ENCODE measurements around the gene TIMM23.

- TF ChIP-seq, protein P1, sequence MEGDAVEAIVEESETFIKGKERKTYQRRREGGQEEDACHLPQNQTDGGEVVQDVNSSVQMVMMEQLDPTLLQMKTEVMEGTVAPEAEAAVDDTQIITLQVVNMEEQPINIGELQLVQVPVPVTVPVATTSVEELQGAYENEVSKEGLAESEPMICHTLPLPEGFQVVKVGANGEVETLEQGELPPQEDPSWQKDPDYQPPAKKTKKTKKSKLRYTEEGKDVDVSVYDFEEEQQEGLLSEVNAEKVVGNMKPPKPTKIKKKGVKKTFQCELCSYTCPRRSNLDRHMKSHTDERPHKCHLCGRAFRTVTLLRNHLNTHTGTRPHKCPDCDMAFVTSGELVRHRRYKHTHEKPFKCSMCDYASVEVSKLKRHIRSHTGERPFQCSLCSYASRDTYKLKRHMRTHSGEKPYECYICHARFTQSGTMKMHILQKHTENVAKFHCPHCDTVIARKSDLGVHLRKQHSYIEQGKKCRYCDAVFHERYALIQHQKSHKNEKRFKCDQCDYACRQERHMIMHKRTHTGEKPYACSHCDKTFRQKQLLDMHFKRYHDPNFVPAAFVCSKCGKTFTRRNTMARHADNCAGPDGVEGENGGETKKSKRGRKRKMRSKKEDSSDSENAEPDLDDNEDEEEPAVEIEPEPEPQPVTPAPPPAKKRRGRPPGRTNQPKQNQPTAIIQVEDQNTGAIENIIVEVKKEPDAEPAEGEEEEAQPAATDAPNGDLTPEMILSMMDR (IDR thresholded peaks at IDR 0.05): no peak
- TF ChIP-seq POLR2A (IDR thresholded peaks at IDR 0.05): no peak
Measured at GRCh38 chr10:46025406-46025805, 53.1 kb downstream of the TIMM23 start.
